ENCODE data around the gene ANK3. TPM values are rescaled to one million over a fixed set of nuclear protein-coding genes. Genes with fewer than 3 reads are reported as not detected.

ANK3 gene
- total RNA-seq, 1 experiment from 2014 or later = 15.3 TPM

GRCh38 chr10:60280475-60280874, 109.2 kb downstream of the ANK3 start:
- RAD21 ChIA-PET (ENCODE audit: low non-redundant PET in 1 of 2, low total read pairs in 2 of 2, uncharacterized antibody in 2 of 2, unreplicated experiment in 2 of 2) = no interaction called here
- POLR2A ChIA-PET = no interaction called here
- Histone ChIP-seq H3K4me1 (ENCODE audit: control insufficient read depth in 1 of 2, insufficient read depth in 2 of 2, low read length in 2 of 2) (peaks cover 0 to 13% of the 10 kb centered on the region in 2 experiments; a peak in 2 of 4 replicates), H3K79me2 (ENCODE audit: insufficient read depth, low read length) (no peaks in the 10 kb centered on the region), H3K9me2 (ENCODE audit: insufficient read depth) (no peaks in the 10 kb centered on the region), H2AFZ (ENCODE audit: low read depth, low read length, poor library complexity, severe bottlenecking) (no peak overlapping the region), H3K4me2 (ENCODE audit: low read length) (no peak overlapping the region), H3K4me3 (replicated peaks in 1 of 2; ENCODE audit: low read depth in 1 of 2, low read length in 2 of 2) (no peak overlapping the region), H3K27ac (ENCODE audit: low read depth, low read length) (no peak overlapping the region), H3K9me3 (ENCODE audit: control insufficient read depth in 1 of 2, insufficient read depth in 1 of 2, low read depth in 1 of 2, low read length in 2 of 2) (no peaks in the 10 kb centered on the region), H4K20me1 (ENCODE audit: insufficient read depth) (no peaks in the 10 kb centered on the region), H3K36me3 (ENCODE audit: control insufficient read depth in 1 of 2, insufficient read depth in 2 of 2, low read length in 2 of 2) (no peaks in the 10 kb centered on the region), H3K9ac (ENCODE audit: low read length) (no peak overlapping the region), H3K27me3 (ENCODE audit: insufficient read depth, low read length) (no peaks in the 10 kb centered on the region)
- TF ChIP-seq ZNF274 (IDR thresholded peaks at IDR 0.05; ENCODE audit: low read depth, low read length) (no peak), SIN3A (IDR thresholded peaks at IDR 0.05; ENCODE audit: low read depth) (no peak), ATF3 (IDR thresholded peaks at IDR 0.05) (no peak), POLR2A (IDR thresholded peaks at IDR 0.05; ENCODE audit: borderline replicate concordance, extremely low read depth, insufficient read depth, insufficient read length) (no peak), CBX3 (IDR thresholded peaks at IDR 0.05; ENCODE audit: low read depth) (no peak), POLR2AphosphoS5 (IDR thresholded peaks at IDR 0.05; ENCODE audit: low read depth, low read length) (no peak), SRF (IDR thresholded peaks at IDR 0.05; ENCODE audit: low read depth) (no peak), MAX (IDR thresholded peaks at IDR 0.05) (no peak), FOSL1 (IDR thresholded peaks at IDR 0.05; ENCODE audit: low read depth) (no peak), EZH2 (IDR thresholded peaks at IDR 0.05) (no peak), ELF1 (IDR thresholded peaks at IDR 0.05; ENCODE audit: borderline replicate concordance, low read depth) (no peak), REST (IDR thresholded peaks at IDR 0.05; ENCODE audit: low read depth) (no peak), ZFX (IDR thresholded peaks at IDR 0.05) (no peak), CEBPB (IDR thresholded peaks at IDR 0.05; ENCODE audit: low read depth) (no peak), TCF7L2 (IDR thresholded peaks at IDR 0.05; ENCODE audit: borderline replicate concordance, extremely low read depth, insufficient read depth, insufficient read length) (no peak), RAD21 (IDR thresholded peaks at IDR 0.05; ENCODE audit: low read depth) (no peak), CTCF (IDR thresholded peaks at IDR 0.05 in 2 of 3, conservative IDR thresholded peaks at IDR 0.05 in 1 of 3; ENCODE audit: borderline replicate concordance in 1 of 3, insufficient read depth in 1 of 3, low read depth in 2 of 3, low read length in 2 of 3) (no peak), YY1 (IDR thresholded peaks at IDR 0.05; ENCODE audit: extremely low read depth, insufficient replicate concordance, low read depth, low read length) (no peak), EZH2phosphoT487 (IDR thresholded peaks at IDR 0.05; ENCODE audit: borderline replicate concordance) (no peak)
- TF ChIP-seq, protein P1, sequence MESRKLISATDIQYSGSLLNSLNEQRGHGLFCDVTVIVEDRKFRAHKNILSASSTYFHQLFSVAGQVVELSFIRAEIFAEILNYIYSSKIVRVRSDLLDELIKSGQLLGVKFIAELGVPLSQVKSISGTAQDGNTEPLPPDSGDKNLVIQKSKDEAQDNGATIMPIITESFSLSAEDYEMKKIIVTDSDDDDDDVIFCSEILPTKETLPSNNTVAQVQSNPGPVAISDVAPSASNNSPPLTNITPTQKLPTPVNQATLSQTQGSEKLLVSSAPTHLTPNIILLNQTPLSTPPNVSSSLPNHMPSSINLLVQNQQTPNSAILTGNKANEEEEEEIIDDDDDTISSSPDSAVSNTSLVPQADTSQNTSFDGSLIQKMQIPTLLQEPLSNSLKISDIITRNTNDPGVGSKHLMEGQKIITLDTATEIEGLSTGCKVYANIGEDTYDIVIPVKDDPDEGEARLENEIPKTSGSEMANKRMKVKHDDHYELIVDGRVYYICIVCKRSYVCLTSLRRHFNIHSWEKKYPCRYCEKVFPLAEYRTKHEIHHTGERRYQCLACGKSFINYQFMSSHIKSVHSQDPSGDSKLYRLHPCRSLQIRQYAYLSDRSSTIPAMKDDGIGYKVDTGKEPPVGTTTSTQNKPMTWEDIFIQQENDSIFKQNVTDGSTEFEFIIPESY (IDR thresholded peaks at IDR 0.05; ENCODE audit: extremely low read depth, insufficient replicate concordance, low read length) = no peak
- CTCF ChIA-PET = no interaction called here
- DNase-seq (ENCODE audit: low read depth, low spot score) (no peak), ATAC-seq (no peak)
- no TSS peak for BruUV-seq (replicated peaks)
- intact Hi-C loops (cut with micrococcal nuclease) = no loop called here
